HG02571 (cell line): ENCODE results near the gene BARX1.

Experiments used
- ATAC-seq: cut with Tn5 transposase; IDR thresholded peaks from one replicate; pipeline ENCODE4 v1.9.1; 2021; ENCODE audit warnings: mild to moderate bottlenecking, moderate library complexity; ENCODE audit not compliant: unreplicated experiment

The BARX1 gene

GRCh38 chr9:93929231-93929630, 25.9 kb downstream of the BARX1 start:
- ATAC-seq: no peak

- ATAC-seq: no peak
Observed at GRCh38 chr9:93922535-93922934, 32.6 kb downstream of the BARX1 start.

- no peak for ATAC-seq
Observed at GRCh38 chr9:93920131-93920800, 34.9 kb downstream of the BARX1 start.

GRCh38 chr9:93918061-93918460, 37.1 kb downstream of the BARX1 start:
- no peak for ATAC-seq

- ATAC-seq: no peak
Observed at GRCh38 chr9:93917121-93917853, 37.9 kb downstream of the BARX1 start.

- no peak for ATAC-seq
Observed at GRCh38 chr9:93916358-93916757, 38.8 kb downstream of the BARX1 start.

- no peak for ATAC-seq
Observed at GRCh38 chr9:93911801-93912554, 43.2 kb downstream of the BARX1 start.

GRCh38 chr9:93911136-93911745, 43.9 kb downstream of the BARX1 start:
- ATAC-seq: no peak

- ATAC-seq: no peak
Observed at GRCh38 chr9:93910598-93910997, 44.6 kb downstream of the BARX1 start.

GRCh38 chr9:93910196-93910595, 45.0 kb downstream of the BARX1 start:
- no peak for ATAC-seq

- ATAC-seq: no peak
Observed at GRCh38 chr9:93909242-93909616, 45.9 kb downstream of the BARX1 start.

- no peak for ATAC-seq
Observed at GRCh38 chr9:93908591-93909241, 46.4 kb downstream of the BARX1 start.

- ATAC-seq: no peak
Observed at GRCh38 chr9:93907551-93908199, 47.5 kb downstream of the BARX1 start.

GRCh38 chr9:93906195-93906880, 48.8 kb downstream of the BARX1 start:
- ATAC-seq: no peak

- ATAC-seq: no peak
Observed at GRCh38 chr9:93905473-93906133, 49.6 kb downstream of the BARX1 start.

- ATAC-seq: no peak
Observed at GRCh38 chr9:93904649-93905472, 50.3 kb downstream of the BARX1 start.

GRCh38 chr9:93903886-93904648, 51.1 kb downstream of the BARX1 start:
- no peak for ATAC-seq
